HG03045 (cell line): ENCODE measurements around the gene SELENOO.

Experiments
- ATAC-seq: cut with Tn5 transposase; IDR thresholded peaks from one replicate; pipeline ENCODE4 v1.9.1; 2021; ENCODE audit warnings: mild to moderate bottlenecking, moderate library complexity; ENCODE audit not compliant: unreplicated experiment

Gene SELENOO

DNA sequence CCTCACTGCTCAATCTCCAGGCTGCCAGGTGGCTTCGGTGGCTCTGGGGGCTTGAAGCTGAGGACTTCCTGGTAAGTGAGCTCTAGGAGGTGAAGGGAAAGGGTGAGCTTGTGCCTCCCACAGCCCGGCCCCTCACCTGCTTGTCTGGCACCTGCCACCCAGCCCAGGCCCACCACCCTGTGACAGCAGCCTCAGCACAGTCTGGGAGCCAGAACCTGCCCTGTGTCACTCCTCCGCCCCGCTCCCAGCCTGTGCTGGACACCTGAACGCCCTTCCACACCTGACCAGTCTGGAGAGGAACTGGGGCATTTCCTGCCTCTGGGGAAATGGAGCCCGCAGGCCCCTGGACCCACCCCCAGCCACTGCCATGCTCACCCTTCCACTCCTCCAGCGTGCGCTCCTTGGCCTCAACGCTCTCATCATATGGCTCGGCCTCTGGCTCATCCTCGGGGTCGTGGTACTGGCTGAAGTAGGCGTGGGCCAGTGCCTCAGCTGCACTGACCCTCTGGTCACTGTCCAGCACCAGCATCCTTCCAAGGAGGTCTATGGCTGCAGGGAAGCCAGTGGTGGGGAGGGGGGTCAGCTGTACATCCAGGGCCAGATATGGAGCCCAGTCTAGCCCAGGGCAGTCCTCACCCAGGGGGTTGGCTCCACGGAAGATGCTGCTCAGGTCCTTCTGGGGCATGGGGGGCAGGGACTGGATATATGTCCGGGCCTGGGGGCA, 64.3 kb downstream of the SELENOO start:
- ATAC-seq, result no peak

DNA sequence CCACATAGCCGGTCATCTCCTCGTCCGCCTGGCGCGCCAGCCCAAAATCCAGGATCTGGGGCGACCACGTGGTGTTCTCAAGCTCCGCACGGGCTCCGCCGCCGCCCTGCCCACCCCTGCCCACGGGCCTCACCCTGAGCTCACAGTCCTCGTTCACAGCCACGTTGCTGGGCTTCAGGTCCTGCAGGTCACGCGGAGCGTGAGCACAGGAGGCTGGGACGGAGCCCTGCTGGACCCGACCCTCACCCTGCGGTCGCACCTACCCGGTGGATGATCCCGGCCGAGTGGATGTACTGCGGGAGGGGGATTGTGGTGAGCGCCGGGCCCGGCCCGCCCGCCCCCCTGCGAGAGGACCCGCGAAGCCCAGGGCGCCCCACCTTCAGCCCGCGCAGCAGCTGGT, 66.2 kb downstream of the SELENOO start:
- no peak for ATAC-seq
